HG03520 (cell line): ENCODE measurements around the gene DIABLO.

ENCODE experiments used
- ATAC-seq: cut with Tn5 transposase; IDR thresholded peaks from one replicate; pipeline ENCODE4 v1.9.1; 2021; ENCODE audit warnings: mild to moderate bottlenecking, moderate library complexity; ENCODE audit not compliant: unreplicated experiment

DIABLO gene

GRCh38 chr12:122159882-122160281 lies 66.0 kb downstream of the DIABLO start:
- no peak for ATAC-seq

- ATAC-seq: no peak
These were observed 67.1 kb downstream of the DIABLO start for GRCh38 chr12:122158700-122159285.
